Measurements from ENCODE around the gene SCAPER.

The SCAPER gene

GRCh38 chr15:76787273-76787672 is 117.9 kb downstream of the SCAPER start:
- TF ChIP-seq CTCF (IDR thresholded peaks at IDR 0.05; ENCODE audit: control insufficient read depth, extremely low read depth, insufficient read depth) = no peak
- no peak for DNase-seq (ENCODE audit: low read depth)
- H3K4me3 ChIP-seq (ENCODE audit: low read depth, low read length) = no peak overlapping the region

GRCh38 chr15:76776969-76777368 is 128.2 kb downstream of the SCAPER start:
- no peak for TF ChIP-seq CTCF (IDR thresholded peaks at IDR 0.05; ENCODE audit: control insufficient read depth, extremely low read depth, insufficient read depth)
- no peak overlapping the region for H3K4me3 ChIP-seq (ENCODE audit: low read depth, low read length)

GRCh38 chr15:76776480-76776879 is 128.7 kb downstream of the SCAPER start:
- no peak for TF ChIP-seq CTCF (IDR thresholded peaks at IDR 0.05; ENCODE audit: control insufficient read depth, extremely low read depth, insufficient read depth)
- DNase-seq (ENCODE audit: low read depth) = no peak
- no peak overlapping the region for H3K4me3 ChIP-seq (ENCODE audit: low read depth, low read length)

More at GRCh38 chr15:76776969-76777368, 128.2 kb downstream of the SCAPER start:
- no peak for DNase-seq (ENCODE audit: low read depth)

DNA sequence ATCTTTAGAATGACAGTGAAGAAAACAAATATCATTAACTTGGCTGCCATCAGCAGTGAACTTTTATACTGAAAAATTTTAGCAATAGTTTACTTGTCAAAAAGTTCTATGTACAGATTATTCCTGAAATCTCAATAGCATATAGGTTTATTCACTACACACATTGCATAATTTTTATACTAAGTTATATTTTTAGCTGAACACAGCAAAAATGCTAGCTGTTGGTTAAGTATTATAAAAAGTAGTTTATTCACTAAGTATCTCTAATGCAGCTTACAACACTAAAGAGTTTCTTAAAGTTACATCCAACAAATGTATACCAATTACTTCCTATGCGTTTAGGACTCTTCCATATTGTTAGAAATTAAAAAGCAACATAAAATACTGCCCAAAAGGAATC is 131.9 kb downstream of the SCAPER start:
- no peak for DNase-seq (ENCODE audit: low read depth)
- no peak for TF ChIP-seq CTCF (IDR thresholded peaks at IDR 0.05; ENCODE audit: control insufficient read depth, extremely low read depth, insufficient read depth)
- H3K4me3 ChIP-seq (ENCODE audit: low read depth, low read length) = no peak overlapping the region

- no peak for TF ChIP-seq CTCF (IDR thresholded peaks at IDR 0.05; ENCODE audit: control insufficient read depth, extremely low read depth, insufficient read depth)
- no peak overlapping the region for H3K4me3 ChIP-seq (ENCODE audit: low read depth, low read length)
- peak; percentile 63 for DNase-seq (ENCODE audit: low read depth)
Measured at GRCh38 chr15:76772776-76773175, 132.4 kb downstream of the SCAPER start.

DNA sequence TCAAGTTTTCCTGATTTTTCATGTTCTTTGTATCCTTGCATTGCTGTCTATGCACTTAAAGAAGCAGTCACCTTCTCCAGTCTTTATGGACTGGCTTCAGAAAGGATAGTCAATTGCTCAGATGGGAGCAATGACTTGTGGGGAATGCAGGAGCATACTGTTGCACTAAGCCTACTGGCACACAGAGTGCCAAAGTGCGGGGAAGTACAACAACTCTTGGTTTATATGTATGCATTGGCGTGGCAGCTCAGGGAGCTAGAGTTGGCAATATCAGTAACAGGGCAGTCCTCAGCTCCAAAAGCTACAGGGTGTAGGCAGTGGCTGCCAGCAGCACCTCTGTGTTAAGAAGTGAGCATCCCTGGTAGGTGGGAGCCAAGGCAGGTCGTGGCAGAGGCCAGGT is 141.1 kb downstream of the SCAPER start:
- no peak overlapping the region for H3K4me3 ChIP-seq (ENCODE audit: low read depth, low read length)
- DNase-seq (ENCODE audit: low read depth) = no peak
- TF ChIP-seq CTCF (IDR thresholded peaks at IDR 0.05; ENCODE audit: control insufficient read depth, extremely low read depth, insufficient read depth) = no peak

- TF ChIP-seq CTCF (IDR thresholded peaks at IDR 0.05; ENCODE audit: control insufficient read depth, extremely low read depth, insufficient read depth) = no peak
- H3K4me3 ChIP-seq (ENCODE audit: low read depth, low read length) = no peak overlapping the region
- no peak for DNase-seq (ENCODE audit: low read depth)
Measured at GRCh38 chr15:76763554-76763953, 141.6 kb downstream of the SCAPER start.
